Activated CD8-positive, alpha-beta memory T cell treated with anti-CD3 and anti-CD28 coated beads, Interleukin-2, amount 50 U/mL, for 24 hours (primary cell): ENCODE data around the gene CISD2.
"Not testable (repeated sequence)": the region's sequence is repeated elsewhere in the genome, so short reads cannot be mapped to it uniquely, and the experiment has no call there.

ENCODE experiments used
- DNase-seq: peaks from one replicate; pipeline ENCODE4 v3.0.0-alpha.2; 2020; ENCODE audit errors: extremely low read depth

CISD2 gene

GRCh38 chr4:102868781-102869568, at the start of gene CISD2:
TSS of gene CISD2 (plus strand) at chr4:102868992. CDS start at chr4:102869085, 93 bp downstream.
- peak; percentile 81 for DNase-seq

GRCh38 chr4:102819100-102819499, 49.7 kb upstream of the CISD2 start:
- not testable (repeated sequence) for DNase-seq

GRCh38 chr4:102819588-102820365, 49.0 kb upstream of the CISD2 start:
- DNase-seq = no peak

GRCh38 chr4:102823464-102823863, 45.3 kb upstream of the CISD2 start:
- no peak for DNase-seq

- DNase-seq = no peak
Measured at GRCh38 chr4:102823897-102824296, 44.9 kb upstream of the CISD2 start.

- DNase-seq = no peak
Measured at GRCh38 chr4:102824398-102824797, 44.4 kb upstream of the CISD2 start.

- DNase-seq = no peak
Measured at GRCh38 chr4:102825261-102826091, 43.3 kb upstream of the CISD2 start.

GRCh38 chr4:102826105-102826889, 42.5 kb upstream of the CISD2 start:
- DNase-seq = no peak

GRCh38 chr4:102826890-102827673, 41.7 kb upstream of the CISD2 start, which contains the start of gene UBE2D3:
TSS of gene UBE2D3 (minus strand) at chr4:102827551. CDS start at chr4:102826508, 1,043 bp downstream.
- DNase-seq = peak; percentile 89

GRCh38 chr4:102827674-102828496, 40.9 kb upstream of the CISD2 start:
- peak; percentile 99 for DNase-seq

GRCh38 chr4:102828497-102828808, 40.3 kb upstream of the CISD2 start:
- DNase-seq = no peak

GRCh38 chr4:102829803-102830202, 39.0 kb upstream of the CISD2 start:
- DNase-seq = no peak

- no peak for DNase-seq
Measured at GRCh38 chr4:102832105-102832504, 36.7 kb upstream of the CISD2 start.

GRCh38 chr4:102832667-102833066, 36.1 kb upstream of the CISD2 start:
- DNase-seq = no peak

GRCh38 chr4:102836596-102836995, 32.2 kb upstream of the CISD2 start:
- DNase-seq = no peak

- DNase-seq = no peak
Measured at GRCh38 chr4:102842367-102842766, 26.4 kb upstream of the CISD2 start.

GRCh38 chr4:102843273-102843672, 25.5 kb upstream of the CISD2 start:
- no peak for DNase-seq

GRCh38 chr4:102843938-102844337, 24.9 kb upstream of the CISD2 start:
- no peak for DNase-seq

- DNase-seq = no peak
Measured at GRCh38 chr4:102847687-102848086, 21.1 kb upstream of the CISD2 start.
